HFFc6 (cell line): ENCODE data around the gene PDZD2. TPM values are rescaled to one million over a fixed set of nuclear protein-coding genes. Genes with fewer than 3 reads are reported as not detected.
"Not testable (repeated sequence)": the region's sequence is repeated elsewhere in the genome, so short reads cannot be mapped to it uniquely, and the experiment has no call there.

Source experiments
- DNase-seq: peaks from one replicate; pipeline ENCODE4 v3.0.0-alpha.2; 2018
- H3K27ac Mint-ChIP-seq: 2 replicates; pipeline ENCODE4 v1.8.0; 2020; ENCODE audit warnings: mild to moderate bottlenecking, mixed read lengths
- H3K27me3 Mint-ChIP-seq: 2 replicates; pipeline ENCODE4 v1.8.0; 2021; ENCODE audit warnings: mild to moderate bottlenecking, moderate library complexity, mixed read lengths; ENCODE audit not compliant: insufficient read depth
- H3K36me3 Mint-ChIP-seq: 2 replicates; pipeline ENCODE4 v1.8.0; 2021; ENCODE audit warnings: low read depth, mixed read lengths
- H3K4me1 Mint-ChIP-seq: 2 replicates; pipeline ENCODE4 v1.8.0; 2020; ENCODE audit warnings: low read depth, mixed read lengths
- H3K4me3 Mint-ChIP-seq: 2 replicates; pipeline ENCODE4 v1.8.0; 2020; ENCODE audit warnings: mild to moderate bottlenecking, moderate library complexity, mixed read lengths
- H3K9me3 Mint-ChIP-seq: 2 replicates; pipeline ENCODE4 v1.8.0; 2020; ENCODE audit warnings: mild to moderate bottlenecking, mixed read lengths
- total RNA-seq, 6 experiments: library from RNA; stranded (reverse); fragmentation: NEBNext Ultra II Directional; extraction: Animal tissue kit (Norgen Biotek cat#: 25700); gene quantifications; 2 replicates in 1 of 6; 3 replicates in 5 of 6; pipeline ENCODE4 v1.2.3, GENCODE V29; 2021
- TF ChIP-seq, protein P1 (sequence below): fragments of 200-600 bp; sonication (generic); IDR thresholded peaks from 2 replicates; pipeline ENCODE4 v1.5.0; 2021; ENCODE audit warnings: antibody characterized with exemption, mild to moderate bottlenecking

PDZD2 gene
- total RNA-seq, 6 experiments from 2014 or later = 0.02 to 0.12 (median 0.09) TPM

DNA sequence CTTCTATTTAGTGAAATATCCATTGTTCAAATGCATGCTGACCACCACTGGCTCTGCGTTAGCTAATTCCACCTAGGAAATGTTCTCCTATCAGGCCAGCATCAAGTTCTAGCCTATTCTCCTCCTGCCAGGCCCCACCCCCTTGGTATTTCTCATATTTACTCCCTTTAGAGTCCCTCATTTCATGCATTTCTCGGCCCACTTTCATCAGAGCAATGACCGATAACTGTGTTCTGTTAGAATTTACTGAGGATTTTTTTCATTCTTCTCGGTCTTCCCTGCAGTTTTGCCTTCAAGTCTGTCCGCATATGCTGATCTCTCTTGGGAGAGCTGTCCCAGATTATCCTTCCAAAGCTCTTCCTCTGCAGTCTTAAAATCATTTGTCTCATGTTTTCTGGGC is 391.8 kb downstream of the PDZD2 start:
- DNase-seq = no peak
- Mint-ChIP-seq H3K27ac (peak overlapping the region; percentile 89), H3K4me3 (peak overlapping the region; percentile 56), H3K36me3 (no peaks in the 10 kb centered on the region), H3K9me3 (no peaks in the 10 kb centered on the region), H3K4me1 (peaks cover 79% of the 10 kb centered on the region), H3K27me3 (peaks cover 2% of the 10 kb centered on the region; the same call in 1 of the 2 replicates)
- TF ChIP-seq, protein P1, sequence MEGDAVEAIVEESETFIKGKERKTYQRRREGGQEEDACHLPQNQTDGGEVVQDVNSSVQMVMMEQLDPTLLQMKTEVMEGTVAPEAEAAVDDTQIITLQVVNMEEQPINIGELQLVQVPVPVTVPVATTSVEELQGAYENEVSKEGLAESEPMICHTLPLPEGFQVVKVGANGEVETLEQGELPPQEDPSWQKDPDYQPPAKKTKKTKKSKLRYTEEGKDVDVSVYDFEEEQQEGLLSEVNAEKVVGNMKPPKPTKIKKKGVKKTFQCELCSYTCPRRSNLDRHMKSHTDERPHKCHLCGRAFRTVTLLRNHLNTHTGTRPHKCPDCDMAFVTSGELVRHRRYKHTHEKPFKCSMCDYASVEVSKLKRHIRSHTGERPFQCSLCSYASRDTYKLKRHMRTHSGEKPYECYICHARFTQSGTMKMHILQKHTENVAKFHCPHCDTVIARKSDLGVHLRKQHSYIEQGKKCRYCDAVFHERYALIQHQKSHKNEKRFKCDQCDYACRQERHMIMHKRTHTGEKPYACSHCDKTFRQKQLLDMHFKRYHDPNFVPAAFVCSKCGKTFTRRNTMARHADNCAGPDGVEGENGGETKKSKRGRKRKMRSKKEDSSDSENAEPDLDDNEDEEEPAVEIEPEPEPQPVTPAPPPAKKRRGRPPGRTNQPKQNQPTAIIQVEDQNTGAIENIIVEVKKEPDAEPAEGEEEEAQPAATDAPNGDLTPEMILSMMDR = no peak

DNA sequence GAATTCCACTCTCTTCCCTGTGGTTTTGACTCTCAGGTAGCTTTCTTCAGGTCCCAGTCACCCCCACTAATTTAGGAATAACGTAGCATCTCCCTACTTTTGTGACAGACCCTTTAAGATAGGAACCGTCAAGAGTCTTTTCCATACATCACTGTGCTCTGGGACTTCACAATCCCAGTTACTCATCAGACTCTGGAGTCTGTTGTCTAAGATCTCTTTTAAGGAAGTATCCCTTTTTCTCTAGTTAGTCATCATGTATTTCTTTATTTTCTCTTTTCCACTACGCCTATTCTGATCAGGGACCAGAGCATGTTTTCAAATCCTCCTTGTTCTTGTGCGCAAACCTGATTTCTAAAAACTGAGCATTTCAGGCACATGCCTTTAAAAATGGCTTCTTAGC is 392.2 kb downstream of the PDZD2 start:
- peak; percentile 23 for DNase-seq
- H3K4me1 Mint-ChIP-seq = peaks cover 79% of the 10 kb centered on the region

DNA sequence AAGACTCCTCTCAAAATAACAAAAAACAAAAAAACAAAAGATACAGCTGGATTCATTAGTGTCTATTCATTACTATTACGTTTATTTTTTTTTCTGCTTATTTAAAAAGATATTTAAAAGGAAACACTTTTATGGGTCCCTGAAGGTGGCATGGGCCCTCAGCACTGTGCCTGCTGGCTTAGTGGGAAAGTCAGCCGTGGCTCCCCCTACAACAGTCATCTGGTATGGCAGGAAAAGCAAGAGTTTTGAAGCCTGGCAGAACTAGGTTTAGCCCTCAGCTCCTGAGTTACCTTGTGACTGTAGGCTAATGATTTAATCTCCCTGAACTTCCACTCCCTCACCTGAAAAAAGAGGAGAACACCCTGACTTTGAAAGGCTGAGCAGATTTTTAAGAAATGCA is 399.6 kb downstream of the PDZD2 start:
- no peak for DNase-seq
- Mint-ChIP-seq H3K27ac (no peak overlapping the region), H3K4me1 (peaks cover 13% of the 10 kb centered on the region), H3K9me3 (peaks cover 15% of the 10 kb centered on the region), H3K36me3 (no peaks in the 10 kb centered on the region), H3K4me3 (no peak overlapping the region), H3K27me3 (peaks cover 7% of the 10 kb centered on the region)
- TF ChIP-seq, protein P1 = 0 out of 2 replicates have a peak, but pooled peaks have one; percentile 16

More for the DNA sequence above, 392.2 kb downstream of the PDZD2 start:
- Mint-ChIP-seq H3K36me3 (no peaks in the 10 kb centered on the region), H3K9me3 (no peaks in the 10 kb centered on the region), H3K27ac (peak overlapping the region; percentile 89), H3K27me3 (peaks cover 2% of the 10 kb centered on the region; the same call in 1 of the 2 replicates), H3K4me3 (peak overlapping the region; percentile 56)
- TF ChIP-seq, protein P1 = no peak

DNA sequence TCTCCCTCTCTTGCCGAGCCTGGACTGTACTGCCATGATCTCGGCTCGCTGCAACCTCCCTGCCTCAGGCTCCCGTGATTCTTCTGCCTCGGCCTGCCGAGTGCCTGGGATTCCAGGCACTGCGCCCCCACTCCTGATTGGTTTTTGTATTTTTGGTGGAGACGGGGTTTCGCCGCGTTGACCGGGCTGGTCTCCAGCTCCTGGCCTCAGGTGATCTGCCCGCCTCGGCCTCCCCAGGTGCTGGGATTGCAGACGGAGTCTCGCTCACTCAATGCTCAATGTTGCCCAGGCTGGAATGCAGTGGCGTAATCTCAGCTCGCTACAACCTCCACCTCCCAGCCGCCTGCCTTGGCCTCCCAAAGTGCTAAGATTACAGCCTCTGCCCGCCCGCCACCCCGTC is 400.2 kb downstream of the PDZD2 start:
- DNase-seq, H3K4me3 Mint-ChIP-seq, H3K27ac Mint-ChIP-seq, H3K36me3 Mint-ChIP-seq, H3K27me3 Mint-ChIP-seq: not testable (repeated sequence)
- Mint-ChIP-seq H3K4me1 (peaks cover 11% of the 10 kb centered on the region), H3K9me3 (peaks cover 15% of the 10 kb centered on the region)

DNA sequence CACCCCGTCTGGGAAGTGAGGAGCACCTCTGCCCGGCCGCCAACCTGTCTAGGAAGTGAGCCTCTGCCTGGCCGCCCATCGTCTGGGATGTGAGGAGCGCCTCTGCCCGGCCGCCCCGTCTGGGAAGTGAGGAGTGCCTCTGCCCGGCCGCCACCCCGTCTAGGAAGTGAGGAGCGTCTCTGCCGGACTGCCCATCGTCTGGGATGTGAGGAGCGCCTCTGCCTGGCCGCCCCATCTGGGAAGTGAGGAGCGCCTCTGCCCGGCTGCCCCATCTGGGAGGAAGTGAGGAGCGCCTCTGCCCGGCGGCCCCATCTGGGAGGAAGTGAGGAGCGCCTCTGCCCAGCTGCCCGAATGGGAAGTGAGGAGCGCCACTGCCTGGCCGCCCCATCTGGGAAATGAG is 400.7 kb downstream of the PDZD2 start:
- not testable (repeated sequence) for DNase-seq, H3K4me3 Mint-ChIP-seq, H3K27me3 Mint-ChIP-seq, H3K36me3 Mint-ChIP-seq, H3K27ac Mint-ChIP-seq
- H3K4me1 Mint-ChIP-seq = peaks cover 15% of the 10 kb centered on the region
- peaks cover 15% of the 10 kb centered on the region for H3K9me3 Mint-ChIP-seq

DNA sequence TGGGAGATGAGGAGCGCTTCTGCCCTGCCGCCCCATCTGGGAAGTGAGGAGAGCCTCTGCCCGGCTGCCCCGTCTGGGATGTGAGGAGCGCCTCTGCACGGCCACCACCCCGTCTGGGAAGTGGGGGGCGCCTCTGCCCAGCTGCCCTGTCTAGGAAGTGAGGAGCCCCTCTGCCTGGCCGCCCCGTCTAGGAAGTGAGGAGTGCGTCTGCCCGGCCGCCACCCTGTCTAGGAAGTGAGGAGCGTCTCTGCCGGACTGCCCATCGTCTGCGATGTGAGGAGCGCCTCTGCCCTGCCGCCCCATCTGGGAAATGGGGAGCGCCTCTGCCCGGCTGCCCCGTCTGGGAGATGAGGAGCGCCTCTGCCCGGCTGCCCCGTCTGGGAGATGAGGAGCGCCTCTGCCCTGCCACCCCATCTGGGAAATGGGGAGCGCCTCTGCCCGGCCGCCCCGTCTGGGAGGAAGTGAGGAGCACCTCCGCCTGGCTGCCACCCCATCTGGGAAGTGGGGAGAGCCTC is 401.3 kb downstream of the PDZD2 start:
- not testable (repeated sequence) for H3K36me3 Mint-ChIP-seq, H3K27me3 Mint-ChIP-seq, H3K4me3 Mint-ChIP-seq, DNase-seq, H3K27ac Mint-ChIP-seq
- peaks cover 22% of the 10 kb centered on the region for H3K4me1 Mint-ChIP-seq
- H3K9me3 Mint-ChIP-seq = peaks cover 15% of the 10 kb centered on the region

DNA sequence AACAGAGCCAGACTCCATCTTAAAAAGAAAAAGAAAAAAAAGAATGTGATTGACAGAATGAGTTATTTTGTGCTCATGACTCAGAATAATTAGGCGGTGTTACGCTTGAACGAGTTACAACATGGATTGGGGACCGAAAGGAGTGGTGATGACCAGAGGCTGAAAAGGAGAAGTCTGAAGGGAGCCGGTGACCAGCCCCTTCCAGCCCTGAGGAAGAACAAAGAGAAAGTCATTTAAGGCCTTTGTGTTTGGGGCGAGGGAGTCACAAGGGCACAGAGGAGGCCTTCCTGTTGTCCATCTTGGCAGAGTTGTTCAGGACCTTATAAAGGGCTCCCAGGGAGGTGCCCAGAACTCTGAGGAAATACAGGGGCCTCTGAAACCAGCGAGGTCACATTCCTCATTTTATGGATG is 403.6 kb downstream of the PDZD2 start:
- TF ChIP-seq, protein P1 = no peak
- no peaks in the 10 kb centered on the region for H3K36me3 Mint-ChIP-seq
- no peak for DNase-seq
- H3K9me3 Mint-ChIP-seq = peaks cover 15% of the 10 kb centered on the region
- H3K4me1 Mint-ChIP-seq = peaks cover 33% of the 10 kb centered on the region
- no peak overlapping the region for H3K4me3 Mint-ChIP-seq
- H3K27ac Mint-ChIP-seq = no peak overlapping the region
- H3K27me3 Mint-ChIP-seq = peaks cover 3% of the 10 kb centered on the region
